HepG2 (cell line): ENCODE measurements around the gene PLXNA4.

Experiments
- BRD4 ChIP-seq: sonication (generic); formaldehyde crosslinking; IDR thresholded peaks from 2 replicates; pipeline ENCODE4 v1.4.0; 2020; ENCODE audit warnings: missing genetic modification reagents
- CCAR2 ChIP-seq: fragments of 200-400 bp; formaldehyde crosslinking; optimal IDR thresholded peaks from 2 replicates; pipeline ENCODE3; 2018; ENCODE audit warnings: low read depth, mild to moderate bottlenecking, low read length, moderate library complexity
- FOXM1 ChIP-seq: sonication (generic); formaldehyde crosslinking; IDR thresholded peaks from 2 replicates; pipeline ENCODE4 v1.5.0; 2020; ENCODE audit warnings: missing genetic modification reagents
- HMGA1 ChIP-seq: sonication (generic); formaldehyde crosslinking; conservative IDR thresholded peaks from 2 replicates; pipeline ENCODE4 v1.4.0; 2020; ENCODE audit warnings: missing genetic modification reagents
- KDM4B ChIP-seq: sonication (generic); formaldehyde crosslinking; IDR thresholded peaks from 2 replicates; pipeline ENCODE4 v1.4.0; 2020; ENCODE audit warnings: missing genetic modification reagents
- PATZ1 ChIP-seq: sonication (generic); formaldehyde crosslinking; IDR thresholded peaks from 2 replicates; pipeline ENCODE4 v1.4.0; 2020; ENCODE audit warnings: missing genetic modification reagents
- POLR2A ChIP-seq, 2 experiments: IDR thresholded peaks; 2 replicates each; pipeline ENCODE4 v1.6.1; 2011; ENCODE audit warnings: low read depth in 2 of 2, low read length in 2 of 2, mild to moderate bottlenecking in 1 of 2, moderate library complexity in 1 of 2; ENCODE audit not compliant: insufficient read depth in 1 of 2
- PREB ChIP-seq: sonication (generic); formaldehyde crosslinking; IDR thresholded peaks from 2 replicates; pipeline ENCODE4 v1.4.0; 2020; ENCODE audit warnings: missing genetic modification reagents
- REST ChIP-seq, 2 experiments: IDR thresholded peaks; 2 replicates each; pipeline ENCODE4 v1.6.1; 2011 to 2012; ENCODE audit warnings: low read length in 2 of 2, borderline replicate concordance in 1 of 2, low read depth in 1 of 2, mild to moderate bottlenecking in 1 of 2, moderate library complexity in 1 of 2
- RNF2 ChIP-seq: fragments of 450-650 bp; conservative IDR thresholded peaks from 2 replicates; pipeline ENCODE4 v1.6.1; 2016; ENCODE audit warnings: low read depth
- ZKSCAN8 ChIP-seq: IDR thresholded peaks from 2 replicates; pipeline ENCODE4 v1.6.1; 2016; ENCODE audit warnings: borderline replicate concordance, missing genetic modification reagents, missing compliant biosample characterization
- ZNF530 ChIP-seq: sonication (generic); formaldehyde crosslinking; IDR thresholded peaks from 2 replicates; pipeline ENCODE4 v1.5.0; 2020; ENCODE audit warnings: low read depth, mild to moderate bottlenecking, missing genetic modification reagents
- TF ChIP-seq, protein P1 (sequence below): sonication (generic); formaldehyde crosslinking; IDR thresholded peaks from 2 replicates; pipeline ENCODE4 v1.4.0; 2020; ENCODE audit warnings: missing genetic modification reagents

- TF ChIP-seq ZKSCAN8 (CRISPR knock-in tag) = no peak
- no peak for TF ChIP-seq CCAR2
- TF ChIP-seq RNF2 = no peak
- no peak for TF ChIP-seq PREB (CRISPR knock-in tag)
- no peak for TF ChIP-seq FOXM1 (CRISPR knock-in tag)
- no peak for TF ChIP-seq PATZ1 (CRISPR knock-in tag)
- no peak for TF ChIP-seq HMGA1
- TF ChIP-seq, protein P1, sequence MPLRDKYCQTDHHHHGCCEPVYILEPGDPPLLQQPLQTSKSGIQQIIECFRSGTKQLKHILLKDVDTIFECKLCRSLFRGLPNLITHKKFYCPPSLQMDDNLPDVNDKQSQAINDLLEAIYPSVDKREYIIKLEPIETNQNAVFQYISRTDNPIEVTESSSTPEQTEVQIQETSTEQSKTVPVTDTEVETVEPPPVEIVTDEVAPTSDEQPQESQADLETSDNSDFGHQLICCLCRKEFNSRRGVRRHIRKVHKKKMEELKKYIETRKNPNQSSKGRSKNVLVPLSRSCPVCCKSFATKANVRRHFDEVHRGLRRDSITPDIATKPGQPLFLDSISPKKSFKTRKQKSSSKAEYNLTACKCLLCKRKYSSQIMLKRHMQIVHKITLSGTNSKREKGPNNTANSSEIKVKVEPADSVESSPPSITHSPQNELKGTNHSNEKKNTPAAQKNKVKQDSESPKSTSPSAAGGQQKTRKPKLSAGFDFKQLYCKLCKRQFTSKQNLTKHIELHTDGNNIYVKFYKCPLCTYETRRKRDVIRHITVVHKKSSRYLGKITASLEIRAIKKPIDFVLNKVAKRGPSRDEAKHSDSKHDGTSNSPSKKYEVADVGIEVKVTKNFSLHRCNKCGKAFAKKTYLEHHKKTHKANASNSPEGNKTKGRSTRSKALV (CRISPR knock-in tag) = no peak
- TF ChIP-seq KDM4B = no peak
- no peak for TF ChIP-seq ZNF530 (CRISPR knock-in tag)
- TF ChIP-seq POLR2A (IDR thresholded peaks at IDR 0.05; ENCODE audit: insufficient read depth in 1 of 2, low read depth in 2 of 2, low read length in 2 of 2) = no peak
- no peak for TF ChIP-seq REST (IDR thresholded peaks at IDR 0.05; ENCODE audit: borderline replicate concordance in 1 of 2, low read depth in 1 of 2, low read length in 2 of 2)
- no peak for TF ChIP-seq BRD4 (CRISPR knock-in tag)
Measured at GRCh38 chr7:132257253-132257652, 319.0 kb downstream of the PLXNA4 start.
